Fibroblast of mammary gland (primary cell): ENCODE data around the gene ENO3.

Experiments
- DNase-seq: peaks from one replicate; pipeline ENCODE4 v3.0.0-alpha.2; 2010; ENCODE audit warnings: low read depth
- H3K4me3 ChIP-seq: 2 replicates; pipeline ENCODE4 v1.5.1; 2011; ENCODE audit warnings: low read depth, mild to moderate bottlenecking, low read length, moderate library complexity; ENCODE audit not compliant: control insufficient read depth
- TF ChIP-seq, protein P1 (sequence below): conservative IDR thresholded peaks from 2 replicates; pipeline ENCODE4 v1.5.1; 2011; ENCODE audit warnings: low read depth, low read length, inconsistent platforms; ENCODE audit not compliant: control insufficient read depth, insufficient read depth

Gene ENO3

DNA sequence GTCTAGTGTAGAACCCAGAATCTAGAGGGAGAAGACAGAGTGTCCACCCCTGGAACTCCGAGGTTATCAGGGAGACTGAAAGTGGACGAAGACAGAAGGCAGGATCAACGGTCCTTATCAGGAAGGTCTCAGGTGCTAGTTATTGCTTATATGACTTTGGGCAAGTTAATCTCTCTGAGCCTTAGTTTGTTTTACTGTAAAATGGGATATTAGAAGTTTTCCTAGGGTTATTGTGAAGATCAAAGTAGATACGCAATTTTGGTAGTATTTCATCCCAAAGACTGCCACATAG lies 9.7 kb upstream of the ENO3 start:
- DNase-seq: no peak
- TF ChIP-seq, protein P1, sequence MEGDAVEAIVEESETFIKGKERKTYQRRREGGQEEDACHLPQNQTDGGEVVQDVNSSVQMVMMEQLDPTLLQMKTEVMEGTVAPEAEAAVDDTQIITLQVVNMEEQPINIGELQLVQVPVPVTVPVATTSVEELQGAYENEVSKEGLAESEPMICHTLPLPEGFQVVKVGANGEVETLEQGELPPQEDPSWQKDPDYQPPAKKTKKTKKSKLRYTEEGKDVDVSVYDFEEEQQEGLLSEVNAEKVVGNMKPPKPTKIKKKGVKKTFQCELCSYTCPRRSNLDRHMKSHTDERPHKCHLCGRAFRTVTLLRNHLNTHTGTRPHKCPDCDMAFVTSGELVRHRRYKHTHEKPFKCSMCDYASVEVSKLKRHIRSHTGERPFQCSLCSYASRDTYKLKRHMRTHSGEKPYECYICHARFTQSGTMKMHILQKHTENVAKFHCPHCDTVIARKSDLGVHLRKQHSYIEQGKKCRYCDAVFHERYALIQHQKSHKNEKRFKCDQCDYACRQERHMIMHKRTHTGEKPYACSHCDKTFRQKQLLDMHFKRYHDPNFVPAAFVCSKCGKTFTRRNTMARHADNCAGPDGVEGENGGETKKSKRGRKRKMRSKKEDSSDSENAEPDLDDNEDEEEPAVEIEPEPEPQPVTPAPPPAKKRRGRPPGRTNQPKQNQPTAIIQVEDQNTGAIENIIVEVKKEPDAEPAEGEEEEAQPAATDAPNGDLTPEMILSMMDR: no peak
- peak overlapping the region; percentile 94 for H3K4me3 ChIP-seq

DNA sequence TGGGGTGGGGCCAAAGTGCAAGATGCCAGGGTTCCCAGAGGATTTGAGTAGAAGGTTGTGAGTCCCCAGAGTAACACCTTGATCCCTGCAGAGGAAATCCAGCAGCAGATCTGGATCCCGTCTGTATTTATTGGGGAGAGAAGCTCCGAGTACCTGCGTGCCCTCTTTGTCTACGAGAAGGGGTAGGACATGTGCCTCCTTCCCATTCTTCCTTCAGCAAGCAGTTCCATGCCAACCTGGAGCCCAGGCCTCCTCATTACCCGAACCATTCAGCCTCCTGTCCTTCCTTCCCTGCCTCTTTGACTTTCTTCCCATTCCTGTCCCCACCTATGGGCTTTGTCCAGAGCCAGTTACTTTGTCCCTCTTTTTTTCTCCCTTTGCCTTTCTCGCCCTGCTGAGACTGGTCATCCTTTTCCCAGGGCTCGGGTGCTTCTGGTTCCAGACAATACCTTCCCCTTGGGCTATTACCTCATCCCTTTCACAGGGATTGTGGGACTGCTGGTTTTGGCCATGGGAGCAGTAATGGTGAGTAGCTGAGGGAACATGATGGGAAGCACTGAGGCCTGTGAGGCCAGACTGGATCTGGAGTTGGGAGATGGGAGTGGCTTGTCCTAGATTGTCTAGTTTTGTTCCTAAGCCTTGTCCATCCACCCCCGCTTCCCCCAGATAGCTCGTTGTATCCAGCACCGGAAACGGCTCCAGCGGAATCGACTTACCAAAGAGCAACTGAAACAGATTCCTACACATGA lies 8.0 kb upstream of the ENO3 start:
- DNase-seq: peak; percentile 19
- TF ChIP-seq, protein P1: no peak
- no peak overlapping the region for H3K4me3 ChIP-seq

DNA sequence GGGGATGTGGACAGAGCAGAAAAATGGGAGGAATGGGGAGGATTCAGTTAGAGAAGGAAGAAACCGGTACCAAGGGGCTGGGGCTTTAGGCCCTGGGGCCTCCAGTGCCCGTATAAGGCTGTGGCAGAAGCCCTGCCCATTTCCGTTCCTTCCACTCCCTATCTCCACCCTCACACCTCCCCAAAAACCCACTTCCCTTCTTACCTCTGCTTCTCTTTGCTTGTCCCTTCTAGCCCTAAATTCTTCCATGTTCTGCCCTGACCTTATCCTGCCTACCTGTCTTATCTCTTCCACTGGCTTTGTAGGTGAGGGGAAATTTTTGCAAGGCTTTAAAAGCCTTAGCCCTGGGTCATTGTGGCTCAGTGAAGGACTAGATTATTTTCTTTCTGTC lies 6.8 kb upstream of the ENO3 start:
- TF ChIP-seq, protein P1: no peak
- no peak overlapping the region for H3K4me3 ChIP-seq
- no peak for DNase-seq

- H3K4me3 ChIP-seq: peak overlapping the region; percentile 15
- DNase-seq: no peak
- TF ChIP-seq, protein P1: no peak
These were observed 6.3 kb upstream of the ENO3 start for GRCh38 chr17:4944554-4945175.

DNA sequence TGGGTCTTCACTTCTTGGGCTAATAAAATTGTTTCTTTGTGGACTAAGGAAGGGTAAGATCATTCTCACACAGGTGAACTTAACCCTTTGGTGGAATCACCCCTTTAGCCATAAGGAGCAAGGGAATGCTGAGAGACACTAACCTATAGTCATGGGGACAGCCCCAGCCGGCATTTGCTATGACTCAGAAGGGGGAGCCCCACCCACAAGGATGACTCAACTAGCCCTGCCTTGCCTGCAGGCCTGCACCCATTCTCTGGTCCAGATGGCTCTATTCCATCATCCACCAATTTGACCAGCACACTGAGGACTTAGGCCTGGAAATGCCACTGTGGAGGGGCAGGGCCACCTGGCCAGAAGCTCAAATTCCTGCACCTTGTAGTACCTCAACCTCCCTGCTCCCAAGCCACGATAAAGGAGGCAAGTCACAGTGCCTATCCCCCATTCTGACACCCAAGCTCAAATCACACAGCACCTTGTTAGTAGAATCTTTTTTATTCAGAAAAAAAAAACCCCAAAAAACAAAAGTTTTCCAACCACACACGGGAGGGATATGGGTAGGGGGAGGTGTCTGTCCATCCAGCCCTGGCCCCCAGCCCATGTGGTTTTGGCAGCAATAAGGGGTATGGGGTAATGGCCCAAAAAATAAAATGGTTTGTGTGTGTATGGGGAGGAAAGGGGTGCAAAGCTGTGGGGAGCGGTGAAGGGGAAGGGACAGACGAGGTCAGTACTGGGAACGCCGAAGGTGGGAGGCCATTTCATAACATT lies 5.6 kb upstream of the ENO3 start:
- TF ChIP-seq, protein P1: no peak
- DNase-seq: peak; percentile 94
- peak overlapping the region; percentile 90 for H3K4me3 ChIP-seq

DNA sequence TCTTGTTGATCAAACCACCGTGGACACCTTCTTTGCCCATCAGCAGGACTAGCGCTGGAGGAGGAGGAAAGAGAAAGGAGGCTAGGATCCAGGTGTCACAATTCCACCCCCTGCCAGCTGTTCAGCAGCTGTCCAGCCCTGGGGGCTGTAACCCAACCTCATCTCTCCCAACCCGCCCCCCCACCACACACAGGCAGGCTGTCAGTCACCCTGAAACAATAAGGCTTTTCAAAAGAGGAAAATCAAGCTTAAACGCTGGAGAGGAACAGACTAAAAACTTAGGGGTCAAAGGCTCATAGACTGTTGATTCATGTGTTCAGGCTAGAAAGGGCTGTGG lies 5.0 kb upstream of the ENO3 start:
- H3K4me3 ChIP-seq: peak overlapping the region; percentile 90
- no peak for DNase-seq
- TF ChIP-seq, protein P1: no peak
